Lower leg skin (tissue), 3 donors: ENCODE results near the gene ZNF689.

ENCODE experiments used
- POLR2A ChIP-seq, 2 donors: fragments of 450-650 bp; IDR thresholded peaks; one replicate each; pipeline ENCODE4 v1.6.1; 2016 to 2017; ENCODE audit warnings: antibody characterized with exemption in 2 of 2, mild to moderate bottlenecking in 1 of 2, moderate library complexity in 1 of 2
- TF ChIP-seq, protein P1 (sequence below), 3 donors: fragments of 450-650 bp; IDR thresholded peaks; one replicate each; pipeline ENCODE4 v1.5.1; 2016; ENCODE audit warnings: antibody characterized with exemption in 3 of 3, mild to moderate bottlenecking in 3 of 3, moderate library complexity in 2 of 3

DNA sequence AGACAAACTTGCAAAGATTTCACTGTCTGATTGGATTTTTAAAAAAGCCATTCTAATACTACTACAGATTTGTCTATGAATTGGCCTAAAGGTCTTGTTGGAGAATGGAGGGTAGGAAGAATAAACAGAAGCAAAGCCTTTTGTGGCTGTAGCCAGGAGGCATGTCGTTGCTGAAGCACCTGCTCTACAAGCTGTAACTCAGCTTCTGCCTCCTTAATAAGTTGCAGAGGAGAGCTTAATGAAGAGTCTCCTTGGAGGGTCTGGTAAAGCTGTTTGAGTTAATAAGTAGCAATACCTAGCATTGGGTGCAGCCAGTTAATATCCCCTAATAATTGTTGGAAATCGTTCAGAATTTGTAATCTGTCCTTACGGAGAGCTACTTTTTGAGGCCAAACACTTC is 10.0 kb upstream of the ZNF689 start:
- TF ChIP-seq, protein P1, sequence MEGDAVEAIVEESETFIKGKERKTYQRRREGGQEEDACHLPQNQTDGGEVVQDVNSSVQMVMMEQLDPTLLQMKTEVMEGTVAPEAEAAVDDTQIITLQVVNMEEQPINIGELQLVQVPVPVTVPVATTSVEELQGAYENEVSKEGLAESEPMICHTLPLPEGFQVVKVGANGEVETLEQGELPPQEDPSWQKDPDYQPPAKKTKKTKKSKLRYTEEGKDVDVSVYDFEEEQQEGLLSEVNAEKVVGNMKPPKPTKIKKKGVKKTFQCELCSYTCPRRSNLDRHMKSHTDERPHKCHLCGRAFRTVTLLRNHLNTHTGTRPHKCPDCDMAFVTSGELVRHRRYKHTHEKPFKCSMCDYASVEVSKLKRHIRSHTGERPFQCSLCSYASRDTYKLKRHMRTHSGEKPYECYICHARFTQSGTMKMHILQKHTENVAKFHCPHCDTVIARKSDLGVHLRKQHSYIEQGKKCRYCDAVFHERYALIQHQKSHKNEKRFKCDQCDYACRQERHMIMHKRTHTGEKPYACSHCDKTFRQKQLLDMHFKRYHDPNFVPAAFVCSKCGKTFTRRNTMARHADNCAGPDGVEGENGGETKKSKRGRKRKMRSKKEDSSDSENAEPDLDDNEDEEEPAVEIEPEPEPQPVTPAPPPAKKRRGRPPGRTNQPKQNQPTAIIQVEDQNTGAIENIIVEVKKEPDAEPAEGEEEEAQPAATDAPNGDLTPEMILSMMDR (IDR thresholded peaks at IDR 0.05) = no peak
- TF ChIP-seq POLR2A (IDR thresholded peaks at IDR 0.05) = no peak
